ENCODE results near the gene PDE3A.

- TF ChIP-seq CTCF (IDR thresholded peaks at IDR 0.05) (no peak), EP300 (IDR thresholded peaks at IDR 0.05) (no peak)
Observed at GRCh38 chr12:20561871-20562270, 193.5 kb downstream of the PDE3A start.
